Measurements from ENCODE around the gene RTN4R. TPM values are rescaled to one million over a fixed set of nuclear protein-coding genes. Genes with fewer than 3 reads are reported as not detected.

The RTN4R gene
- total and polyA plus RNA-seq, 2 experiments from 2014 or later = 10.6 to 38.4 TPM

DNA sequence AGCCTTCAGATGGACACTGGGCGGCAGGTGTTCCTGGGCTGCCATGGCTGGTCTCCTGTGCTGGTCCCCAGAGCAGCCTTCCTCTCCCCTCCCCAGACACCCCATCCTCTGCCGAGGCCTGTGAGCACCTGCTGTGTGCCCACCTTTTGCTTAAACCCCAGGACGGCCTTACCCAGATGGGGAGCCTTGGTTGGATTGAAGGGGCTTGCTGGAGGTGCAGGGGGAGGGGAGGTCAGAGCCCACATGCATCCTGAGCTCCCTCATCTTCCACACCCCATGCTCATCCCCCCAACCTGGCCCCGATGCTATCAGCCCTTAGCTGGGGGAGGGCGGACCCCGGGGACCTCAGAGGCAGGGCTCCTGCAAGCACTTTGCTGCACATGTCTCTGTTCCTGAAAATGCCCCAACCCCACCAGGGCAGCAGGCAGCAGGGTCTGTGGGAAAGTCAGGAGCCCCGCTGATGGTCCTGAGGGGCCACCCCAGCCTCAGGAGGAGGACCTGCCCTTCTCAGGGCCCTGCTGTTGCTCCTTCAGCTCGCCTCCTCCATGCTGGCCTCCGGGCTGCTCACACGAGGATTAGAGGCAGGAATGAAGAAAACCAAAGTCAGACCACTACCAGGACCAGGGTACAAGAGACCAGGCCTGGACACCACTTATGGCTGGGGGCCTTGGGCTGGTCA lies 75.7 kb downstream of the RTN4R start:
- Mint-ChIP-seq H3K27me3 (ENCODE audit: insufficient read depth, low read depth, poor library complexity) (peaks cover 6% of the 10 kb centered on the region), H3K4me3 (no peak overlapping the region), H3K4me1 (no peaks in the 10 kb centered on the region; the same call in 2 of the 3 replicates), H3K36me3 (ENCODE audit: low read depth) (no peaks in the 10 kb centered on the region), H3K27ac (no peak overlapping the region), H3K9me3 (no peaks in the 10 kb centered on the region)
- no peak for DNase-seq (ENCODE audit: low spot score)
- H3K27ac ChIP-seq (ENCODE audit: low read depth) = no peak overlapping the region
- H4K20me1 ChIP-seq (replicated peaks; ENCODE audit: insufficient read depth) = no peaks in the 10 kb centered on the region
- H3K4me2 ChIP-seq = no peak overlapping the region
- ATAC-seq = no peak
- no peaks in the 10 kb centered on the region for H3K79me2 ChIP-seq (replicated peaks; ENCODE audit: insufficient read depth)
- no peaks in the 10 kb centered on the region for H3K36me3 ChIP-seq (ENCODE audit: insufficient read depth)
- no peaks in the 10 kb centered on the region for H3F3A ChIP-seq (replicated peaks; ENCODE audit: low read depth)
- TF ChIP-seq, protein P1, sequence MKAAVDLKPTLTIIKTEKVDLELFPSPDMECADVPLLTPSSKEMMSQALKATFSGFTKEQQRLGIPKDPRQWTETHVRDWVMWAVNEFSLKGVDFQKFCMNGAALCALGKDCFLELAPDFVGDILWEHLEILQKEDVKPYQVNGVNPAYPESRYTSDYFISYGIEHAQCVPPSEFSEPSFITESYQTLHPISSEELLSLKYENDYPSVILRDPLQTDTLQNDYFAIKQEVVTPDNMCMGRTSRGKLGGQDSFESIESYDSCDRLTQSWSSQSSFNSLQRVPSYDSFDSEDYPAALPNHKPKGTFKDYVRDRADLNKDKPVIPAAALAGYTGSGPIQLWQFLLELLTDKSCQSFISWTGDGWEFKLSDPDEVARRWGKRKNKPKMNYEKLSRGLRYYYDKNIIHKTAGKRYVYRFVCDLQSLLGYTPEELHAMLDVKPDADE (IDR thresholded peaks at IDR 0.05) = no peak
- no peak for TF ChIP-seq EZH2phosphoT487 (IDR thresholded peaks at IDR 0.05; ENCODE audit: unreplicated experiment)
- no peak for TF ChIP-seq CREB1 (CRISPR knock-in tag; IDR thresholded peaks at IDR 0.05; ENCODE audit: low read depth)
- TF ChIP-seq NANOG (IDR thresholded peaks at IDR 0.05; ENCODE audit: borderline replicate concordance) = no peak
- no peak for TF ChIP-seq CTCF (conservative IDR thresholded peaks at IDR 0.05; ENCODE audit: low read depth in 2 of 2)
- no peak for TF ChIP-seq REST (IDR thresholded peaks at IDR 0.05; ENCODE audit: unreplicated experiment)
- no peak for TF ChIP-seq EZH2 (IDR thresholded peaks at IDR 0.05; ENCODE audit: low read depth, unreplicated experiment)
- TF ChIP-seq, protein P2, sequence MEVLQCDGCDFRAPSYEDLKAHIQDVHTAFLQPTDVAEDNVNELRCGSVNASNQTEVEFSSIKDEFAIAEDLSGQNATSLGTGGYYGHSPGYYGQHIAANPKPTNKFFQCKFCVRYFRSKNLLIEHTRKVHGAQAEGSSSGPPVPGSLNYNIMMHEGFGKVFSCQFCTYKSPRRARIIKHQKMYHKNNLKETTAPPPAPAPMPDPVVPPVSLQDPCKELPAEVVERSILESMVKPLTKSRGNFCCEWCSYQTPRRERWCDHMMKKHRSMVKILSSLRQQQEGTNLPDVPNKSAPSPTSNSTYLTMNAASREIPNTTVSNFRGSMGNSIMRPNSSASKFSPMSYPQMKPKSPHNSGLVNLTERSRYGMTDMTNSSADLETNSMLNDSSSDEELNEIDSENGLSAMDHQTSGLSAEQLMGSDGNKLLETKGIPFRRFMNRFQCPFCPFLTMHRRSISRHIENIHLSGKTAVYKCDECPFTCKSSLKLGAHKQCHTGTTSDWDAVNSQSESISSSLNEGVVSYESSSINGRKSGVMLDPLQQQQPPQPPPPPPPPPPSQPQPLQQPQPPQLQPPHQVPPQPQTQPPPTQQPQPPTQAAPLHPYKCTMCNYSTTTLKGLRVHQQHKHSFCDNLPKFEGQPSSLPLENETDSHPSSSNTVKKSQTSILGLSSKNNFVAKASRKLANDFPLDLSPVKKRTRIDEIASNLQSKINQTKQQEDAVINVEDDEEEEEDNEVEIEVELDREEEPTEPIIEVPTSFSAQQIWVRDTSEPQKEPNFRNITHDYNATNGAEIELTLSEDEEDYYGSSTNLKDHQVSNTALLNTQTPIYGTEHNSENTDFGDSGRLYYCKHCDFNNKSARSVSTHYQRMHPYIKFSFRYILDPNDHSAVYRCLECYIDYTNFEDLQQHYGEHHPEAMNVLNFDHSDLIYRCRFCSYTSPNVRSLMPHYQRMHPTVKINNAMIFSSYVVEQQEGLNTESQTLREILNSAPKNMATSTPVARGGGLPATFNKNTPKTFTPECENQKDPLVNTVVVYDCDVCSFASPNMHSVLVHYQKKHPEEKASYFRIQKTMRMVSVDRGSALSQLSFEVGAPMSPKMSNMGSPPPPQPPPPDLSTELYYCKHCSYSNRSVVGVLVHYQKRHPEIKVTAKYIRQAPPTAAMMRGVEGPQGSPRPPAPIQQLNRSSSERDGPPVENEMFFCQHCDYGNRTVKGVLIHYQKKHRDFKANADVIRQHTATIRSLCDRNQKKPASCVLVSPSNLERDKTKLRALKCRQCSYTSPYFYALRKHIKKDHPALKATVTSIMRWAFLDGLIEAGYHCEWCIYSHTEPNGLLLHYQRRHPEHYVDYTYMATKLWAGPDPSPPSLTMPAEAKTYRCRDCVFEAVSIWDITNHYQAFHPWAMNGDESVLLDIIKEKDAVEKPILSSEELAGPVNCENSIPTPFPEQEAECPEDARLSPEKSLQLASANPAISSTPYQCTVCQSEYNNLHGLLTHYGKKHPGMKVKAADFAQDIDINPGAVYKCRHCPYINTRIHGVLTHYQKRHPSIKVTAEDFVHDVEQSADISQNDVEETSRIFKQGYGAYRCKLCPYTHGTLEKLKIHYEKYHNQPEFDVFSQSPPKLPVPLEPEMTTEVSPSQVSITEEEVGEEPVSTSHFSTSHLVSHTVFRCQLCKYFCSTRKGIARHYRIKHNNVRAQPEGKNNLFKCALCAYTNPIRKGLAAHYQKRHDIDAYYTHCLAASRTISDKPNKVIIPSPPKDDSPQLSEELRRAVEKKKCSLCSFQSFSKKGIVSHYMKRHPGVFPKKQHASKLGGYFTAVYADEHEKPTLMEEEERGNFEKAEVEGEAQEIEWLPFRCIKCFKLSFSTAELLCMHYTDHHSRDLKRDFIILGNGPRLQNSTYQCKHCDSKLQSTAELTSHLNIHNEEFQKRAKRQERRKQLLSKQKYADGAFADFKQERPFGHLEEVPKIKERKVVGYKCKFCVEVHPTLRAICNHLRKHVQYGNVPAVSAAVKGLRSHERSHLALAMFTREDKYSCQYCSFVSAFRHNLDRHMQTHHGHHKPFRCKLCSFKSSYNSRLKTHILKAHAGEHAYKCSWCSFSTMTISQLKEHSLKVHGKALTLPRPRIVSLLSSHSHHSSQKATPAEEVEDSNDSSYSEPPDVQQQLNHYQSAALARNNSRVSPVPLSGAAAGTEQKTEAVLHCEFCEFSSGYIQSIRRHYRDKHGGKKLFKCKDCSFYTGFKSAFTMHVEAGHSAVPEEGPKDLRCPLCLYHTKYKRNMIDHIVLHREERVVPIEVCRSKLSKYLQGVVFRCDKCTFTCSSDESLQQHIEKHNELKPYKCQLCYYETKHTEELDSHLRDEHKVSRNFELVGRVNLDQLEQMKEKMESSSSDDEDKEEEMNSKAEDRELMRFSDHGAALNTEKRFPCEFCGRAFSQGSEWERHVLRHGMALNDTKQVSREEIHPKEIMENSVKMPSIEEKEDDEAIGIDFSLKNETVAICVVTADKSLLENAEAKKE (CRISPR knock-in tag; IDR thresholded peaks at IDR 0.05) = no peak
- no peak for TF ChIP-seq JUNB (IDR thresholded peaks at IDR 0.05; ENCODE audit: unreplicated experiment)
- TF ChIP-seq STAT1 (IDR thresholded peaks at IDR 0.05; ENCODE audit: unreplicated experiment) = no peak
- no peak for TF ChIP-seq ZNF331 (CRISPR knock-in tag; IDR thresholded peaks at IDR 0.05; ENCODE audit: low read depth)
- TF ChIP-seq ZNF114 (CRISPR knock-in tag; IDR thresholded peaks at IDR 0.05) = no peak
- TF ChIP-seq POLR2AphosphoS5 (IDR thresholded peaks at IDR 0.05; ENCODE audit: low read depth) = no peak
- no peaks in the 10 kb centered on the region for H3K27me3 ChIP-seq (ENCODE audit: insufficient read depth)
- H3K4me3 ChIP-seq = no peak overlapping the region
- H2AFZ ChIP-seq = no peak overlapping the region
- no peaks in the 10 kb centered on the region for H3K9me2 ChIP-seq (ENCODE audit: insufficient read depth)
- no peaks in the 10 kb centered on the region for H3K4me1 ChIP-seq (ENCODE audit: insufficient read depth)
